Suprapubic skin (tissue), 4 donors: Measurements from ENCODE around the gene ABLIM2. TPM values are rescaled to one million over a fixed set of nuclear protein-coding genes. Genes with fewer than 3 reads are reported as not detected.

ENCODE experiments used
- DNase-seq, 2 donors: peaks; one replicate each; pipeline ENCODE4 v3.0.0-alpha.2; 2019; ENCODE audit warnings: low spot score in 2 of 2
- H3K27ac ChIP-seq: fragments of 200-600 bp; sonication (generic); one replicate; pipeline ENCODE4 v1.5.1; 2019
- H3K27me3 ChIP-seq: fragments of 200-600 bp; sonication (generic); one replicate; pipeline ENCODE4 v1.5.1; 2019
- H3K36me3 ChIP-seq: fragments of 200-600 bp; sonication (generic); one replicate; pipeline ENCODE4 v1.5.1; 2019
- H3K4me1 ChIP-seq: fragments of 200-600 bp; sonication (generic); one replicate; pipeline ENCODE4 v1.5.1; 2019
- H3K4me3 ChIP-seq: fragments of 200-600 bp; sonication (generic); one replicate; pipeline ENCODE4 v1.5.1; 2019; ENCODE audit warnings: mild to moderate bottlenecking
- H3K9me3 ChIP-seq: fragments of 200-600 bp; sonication (generic); one replicate; pipeline ENCODE4 v1.5.1; 2019
- EP300 ChIP-seq: sonication (generic); formaldehyde crosslinking; IDR thresholded peaks from one replicate; pipeline ENCODE4 v1.6.1; 2017; ENCODE audit warnings: antibody characterized with exemption
- POLR2A ChIP-seq, 2 donors: fragments of 450-650 bp; IDR thresholded peaks; one replicate each; pipeline ENCODE4 v1.6.1; 2017; ENCODE audit warnings: antibody characterized with exemption in 2 of 2, mild to moderate bottlenecking in 2 of 2, moderate library complexity in 2 of 2
- POLR2AphosphoS5 ChIP-seq, 3 donors: sonication (generic); formaldehyde crosslinking; IDR thresholded peaks; one replicate each; pipeline ENCODE4 v1.6.1; 2017; ENCODE audit warnings: antibody characterized with exemption in 3 of 3
- whole genome bisulfite sequencing: methylation state at CpG from one replicate; pipeline ENCODE4 v1.1.5; 2018; 5-methylcytosine and 5-hydroxymethylcytosine counted together
- total RNA-seq, 4 donors: library from RNA; depleted of rRNA; stranded (reverse); fragments of >200 nt; gene quantifications; one replicate each; pipeline ENCODE4 v1.1.0, GENCODE V29; 2016
- TF ChIP-seq, protein P1 (sequence below), 2 donors: fragments of 200-600 bp in 1 of 2; fragments of 450-650 bp in 1 of 2; sonication (generic) in 1 of 2; IDR thresholded peaks; one replicate each; pipeline ENCODE4 v1.5.1; 2016 to 2019; ENCODE audit warnings: antibody characterized with exemption in 2 of 2, mild to moderate bottlenecking in 1 of 2, moderate library complexity in 1 of 2

ABLIM2 gene
- total RNA-seq, 4 donors from 2014 or later = 11.2 to 16.9 (median 13.3) TPM

DNA sequence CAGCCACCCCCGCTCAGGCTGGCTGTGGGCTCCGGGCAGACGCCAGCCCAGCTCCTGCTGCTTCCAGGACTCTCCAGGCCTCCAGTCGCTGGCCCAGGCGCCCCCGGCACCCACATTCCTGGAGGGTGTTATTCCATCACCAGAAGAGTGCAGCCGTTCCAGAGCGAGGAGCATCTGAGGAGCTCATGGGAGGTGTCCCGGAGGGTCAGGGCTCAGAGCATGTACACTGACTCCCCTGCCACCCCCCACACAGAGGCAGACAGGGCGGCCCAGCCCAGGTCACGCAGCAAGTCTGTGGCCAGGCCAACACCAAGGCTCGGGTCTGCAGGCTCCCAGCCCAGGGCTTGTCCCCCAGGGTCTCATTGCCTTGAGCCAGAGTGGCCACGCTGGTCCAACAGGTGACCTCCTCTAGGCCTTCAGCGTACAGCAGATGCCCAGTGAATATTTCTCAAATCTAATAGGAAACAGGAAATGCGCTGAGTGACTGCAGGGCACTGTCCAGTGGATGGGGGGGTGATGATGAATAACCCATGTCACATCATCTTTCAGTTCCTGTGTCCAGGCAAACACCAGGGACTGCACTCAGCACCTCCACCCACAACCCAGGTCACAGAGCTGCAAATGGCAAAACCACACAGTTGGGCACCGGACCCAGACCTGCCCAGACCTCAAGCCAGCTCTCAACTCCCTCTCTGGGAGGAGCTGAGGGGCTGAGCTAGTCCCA, 37.2 kb downstream of the ABLIM2 start:
- no peaks in the 10 kb centered on the region for H3K27me3 ChIP-seq
- H3K4me1 ChIP-seq = no peaks in the 10 kb centered on the region
- H3K4me3 ChIP-seq = no peak overlapping the region
- peaks cover 4% of the 10 kb centered on the region for H3K36me3 ChIP-seq
- 100% methylated on average over 1 of the region's 16 CpGs for WGBS
- H3K9me3 ChIP-seq = no peaks in the 10 kb centered on the region
- no peak for DNase-seq
- no peak for TF ChIP-seq POLR2A (IDR thresholded peaks at IDR 0.05)
- TF ChIP-seq EP300 = no peak
- TF ChIP-seq POLR2AphosphoS5 (IDR thresholded peaks at IDR 0.05) = no peak
- TF ChIP-seq, protein P1, sequence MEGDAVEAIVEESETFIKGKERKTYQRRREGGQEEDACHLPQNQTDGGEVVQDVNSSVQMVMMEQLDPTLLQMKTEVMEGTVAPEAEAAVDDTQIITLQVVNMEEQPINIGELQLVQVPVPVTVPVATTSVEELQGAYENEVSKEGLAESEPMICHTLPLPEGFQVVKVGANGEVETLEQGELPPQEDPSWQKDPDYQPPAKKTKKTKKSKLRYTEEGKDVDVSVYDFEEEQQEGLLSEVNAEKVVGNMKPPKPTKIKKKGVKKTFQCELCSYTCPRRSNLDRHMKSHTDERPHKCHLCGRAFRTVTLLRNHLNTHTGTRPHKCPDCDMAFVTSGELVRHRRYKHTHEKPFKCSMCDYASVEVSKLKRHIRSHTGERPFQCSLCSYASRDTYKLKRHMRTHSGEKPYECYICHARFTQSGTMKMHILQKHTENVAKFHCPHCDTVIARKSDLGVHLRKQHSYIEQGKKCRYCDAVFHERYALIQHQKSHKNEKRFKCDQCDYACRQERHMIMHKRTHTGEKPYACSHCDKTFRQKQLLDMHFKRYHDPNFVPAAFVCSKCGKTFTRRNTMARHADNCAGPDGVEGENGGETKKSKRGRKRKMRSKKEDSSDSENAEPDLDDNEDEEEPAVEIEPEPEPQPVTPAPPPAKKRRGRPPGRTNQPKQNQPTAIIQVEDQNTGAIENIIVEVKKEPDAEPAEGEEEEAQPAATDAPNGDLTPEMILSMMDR (IDR thresholded peaks at IDR 0.05) = no peak
- H3K27ac ChIP-seq = no peak overlapping the region

DNA sequence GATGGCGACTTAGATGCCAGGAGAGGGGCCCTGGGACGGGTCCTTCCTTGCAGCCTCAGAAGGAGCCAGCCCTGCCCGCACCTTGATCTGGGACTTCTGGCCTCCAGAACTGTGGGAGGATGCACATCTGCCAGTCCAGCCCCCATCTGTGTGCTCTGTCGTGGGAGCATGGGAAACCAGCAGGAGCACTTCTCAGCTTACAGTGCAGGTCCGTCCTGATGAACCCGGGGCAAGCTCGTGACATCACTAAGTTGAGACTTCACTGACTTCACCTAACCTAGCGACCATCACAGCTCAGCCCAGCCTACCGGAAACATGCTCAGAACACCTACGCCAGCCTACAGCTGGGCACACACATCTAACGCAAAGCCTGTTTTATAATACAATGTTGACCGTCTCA, 38.1 kb downstream of the ABLIM2 start:
- TF ChIP-seq, protein P1 (IDR thresholded peaks at IDR 0.05) = no peak
- TF ChIP-seq EP300 (no peak), POLR2A (IDR thresholded peaks at IDR 0.05) (no peak), POLR2AphosphoS5 (IDR thresholded peaks at IDR 0.05) (no peak)
- DNase-seq = no peak
- no peak overlapping the region for H3K4me3 ChIP-seq
- no peaks in the 10 kb centered on the region for H3K4me1 ChIP-seq
- H3K27ac ChIP-seq = no peak overlapping the region
- H3K9me3 ChIP-seq = no peaks in the 10 kb centered on the region
- peaks cover 3% of the 10 kb centered on the region for H3K36me3 ChIP-seq
- no peaks in the 10 kb centered on the region for H3K27me3 ChIP-seq
- WGBS = 77% methylated on average over 8 of the region's 12 CpGs

DNA sequence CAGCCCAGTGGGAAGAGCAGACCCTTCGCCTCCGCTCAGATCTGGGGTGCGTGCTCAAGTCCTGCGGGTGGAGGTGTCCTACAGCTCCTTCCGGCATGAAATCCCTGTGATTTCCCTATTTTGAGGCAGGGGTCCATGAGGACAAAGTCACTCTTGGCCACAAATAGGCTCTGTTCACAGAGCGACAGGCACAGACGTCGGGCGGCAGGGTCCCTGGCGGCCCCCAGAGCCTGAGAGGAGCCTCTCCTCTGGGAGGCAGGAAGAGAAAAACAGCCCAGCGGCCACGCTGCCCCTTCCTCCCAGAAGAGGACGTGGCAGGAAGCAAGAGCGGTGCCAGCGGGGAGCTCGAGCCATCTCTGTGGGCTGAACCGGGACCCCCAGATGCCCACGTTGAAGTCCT, 38.7 kb downstream of the ABLIM2 start:
- Histone ChIP-seq H3K27ac (no peak overlapping the region), H3K36me3 (no peaks in the 10 kb centered on the region), H3K27me3 (peaks cover 3% of the 10 kb centered on the region), H3K9me3 (no peaks in the 10 kb centered on the region), H3K4me1 (peaks cover under 1% of the 10 kb centered on the region), H3K4me3 (no peak overlapping the region)
- no peak for DNase-seq
- TF ChIP-seq POLR2AphosphoS5 (IDR thresholded peaks at IDR 0.05) (no peak), EP300 (no peak), POLR2A (IDR thresholded peaks at IDR 0.05) (no peak)
- 81% methylated on average over 8 of the region's 18 CpGs for WGBS

DNA sequence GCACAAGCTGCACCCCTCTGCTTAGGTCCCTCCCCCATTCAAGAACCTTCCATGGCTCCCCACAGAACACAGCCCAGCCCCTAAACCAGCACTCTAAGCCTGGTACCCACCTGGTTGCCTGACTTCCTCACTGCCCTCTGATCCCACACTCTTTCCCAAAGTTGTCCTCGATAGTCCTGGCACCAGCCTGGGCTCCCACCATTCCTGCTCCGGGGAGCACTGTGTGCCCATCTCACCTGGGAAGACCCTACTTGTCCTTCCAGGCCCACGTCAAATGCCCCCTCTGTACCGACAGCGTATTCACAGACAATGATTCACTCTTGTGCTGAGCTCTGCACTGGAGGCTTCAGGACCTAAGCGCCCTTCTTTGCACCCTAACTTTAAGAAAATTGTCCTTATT, 40.1 kb downstream of the ABLIM2 start:
- WGBS = 97% methylated on average over 6 of the region's 6 CpGs
- H3K27me3 ChIP-seq = peaks cover 5% of the 10 kb centered on the region

DNA sequence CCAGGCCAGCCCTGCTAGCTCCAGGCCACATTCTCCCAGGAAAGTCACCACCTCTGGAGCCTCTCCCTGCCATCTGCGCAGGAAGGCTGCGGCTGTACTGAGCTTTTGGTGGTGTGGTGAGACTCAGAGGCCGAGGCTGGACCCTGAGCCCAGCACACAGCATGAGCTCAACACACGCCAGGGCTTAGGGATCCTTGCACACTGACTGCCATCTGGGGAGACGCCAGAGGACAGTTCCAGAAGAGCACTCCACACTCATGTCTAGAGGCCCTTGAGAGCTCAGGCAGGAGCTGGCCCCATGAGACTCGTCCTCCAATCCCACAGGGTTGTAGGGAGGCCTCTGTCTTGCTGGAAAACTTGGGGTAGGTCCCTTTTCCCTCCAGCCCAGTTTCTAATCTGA, 40.6 kb downstream of the ABLIM2 start:
- 92% methylated on average over 4 of the region's 6 CpGs for WGBS
- H3K9me3 ChIP-seq = no peaks in the 10 kb centered on the region
- H3K27me3 ChIP-seq = peaks cover 5% of the 10 kb centered on the region
- no peak overlapping the region for H3K27ac ChIP-seq
- TF ChIP-seq EP300 (no peak), POLR2A (IDR thresholded peaks at IDR 0.05) (no peak), POLR2AphosphoS5 (IDR thresholded peaks at IDR 0.05) (no peak)
- TF ChIP-seq, protein P1 (IDR thresholded peaks at IDR 0.05) = no peak
- H3K36me3 ChIP-seq = no peaks in the 10 kb centered on the region
- H3K4me3 ChIP-seq = no peak overlapping the region
- DNase-seq = no peak
- H3K4me1 ChIP-seq = peaks cover 13% of the 10 kb centered on the region

More for the DNA sequence above, 40.1 kb downstream of the ABLIM2 start:
- TF ChIP-seq POLR2A (IDR thresholded peaks at IDR 0.05) = no peak
- no peak for TF ChIP-seq POLR2AphosphoS5 (IDR thresholded peaks at IDR 0.05)
- no peak for TF ChIP-seq EP300
- TF ChIP-seq, protein P1 (IDR thresholded peaks at IDR 0.05) = no peak
- no peak overlapping the region for H3K4me3 ChIP-seq
- no peaks in the 10 kb centered on the region for H3K36me3 ChIP-seq
- no peak for DNase-seq
- H3K27ac ChIP-seq = no peak overlapping the region
- H3K4me1 ChIP-seq = peaks cover 12% of the 10 kb centered on the region
- no peaks in the 10 kb centered on the region for H3K9me3 ChIP-seq
